Liver (tissue), 3 donors: ENCODE data around the gene CCT7.

Source experiments
- FOXA1 ChIP-seq: IDR thresholded peaks from 2 replicates; pipeline ENCODE4 v1.6.1; 2016; ENCODE audit warnings: antibody characterized with exemption
- SP1 ChIP-seq: IDR thresholded peaks from 2 replicates; pipeline ENCODE4 v1.6.1; 2018; ENCODE audit warnings: antibody characterized with exemption, mild to moderate bottlenecking
- YY1 ChIP-seq: IDR thresholded peaks from 2 replicates; pipeline ENCODE4 v1.6.1; 2016; ENCODE audit warnings: antibody characterized with exemption, mild to moderate bottlenecking
- ZBTB33 ChIP-seq: IDR thresholded peaks from 2 replicates; pipeline ENCODE4 v1.6.1; 2016; ENCODE audit warnings: antibody characterized with exemption
- TF ChIP-seq, protein P1 (sequence below): fragments of 150-350 bp; IDR thresholded peaks from 2 replicates; pipeline ENCODE4 v1.5.1; 2017; ENCODE audit warnings: improper control_type of control experiment, low read depth, low read length; ENCODE audit not compliant: missing input control
- TF ChIP-seq, protein P2 (sequence below): IDR thresholded peaks from 2 replicates; pipeline ENCODE4 v1.6.1; 2016; ENCODE audit warnings: antibody characterized with exemption
- TF ChIP-seq, protein P3 (sequence below): IDR thresholded peaks from 2 replicates; pipeline ENCODE4 v1.6.1; 2016; ENCODE audit warnings: antibody characterized with exemption, mild to moderate bottlenecking
- donor health status: healthy.
- donor health status: healthy.

- TF ChIP-seq, protein P1, sequence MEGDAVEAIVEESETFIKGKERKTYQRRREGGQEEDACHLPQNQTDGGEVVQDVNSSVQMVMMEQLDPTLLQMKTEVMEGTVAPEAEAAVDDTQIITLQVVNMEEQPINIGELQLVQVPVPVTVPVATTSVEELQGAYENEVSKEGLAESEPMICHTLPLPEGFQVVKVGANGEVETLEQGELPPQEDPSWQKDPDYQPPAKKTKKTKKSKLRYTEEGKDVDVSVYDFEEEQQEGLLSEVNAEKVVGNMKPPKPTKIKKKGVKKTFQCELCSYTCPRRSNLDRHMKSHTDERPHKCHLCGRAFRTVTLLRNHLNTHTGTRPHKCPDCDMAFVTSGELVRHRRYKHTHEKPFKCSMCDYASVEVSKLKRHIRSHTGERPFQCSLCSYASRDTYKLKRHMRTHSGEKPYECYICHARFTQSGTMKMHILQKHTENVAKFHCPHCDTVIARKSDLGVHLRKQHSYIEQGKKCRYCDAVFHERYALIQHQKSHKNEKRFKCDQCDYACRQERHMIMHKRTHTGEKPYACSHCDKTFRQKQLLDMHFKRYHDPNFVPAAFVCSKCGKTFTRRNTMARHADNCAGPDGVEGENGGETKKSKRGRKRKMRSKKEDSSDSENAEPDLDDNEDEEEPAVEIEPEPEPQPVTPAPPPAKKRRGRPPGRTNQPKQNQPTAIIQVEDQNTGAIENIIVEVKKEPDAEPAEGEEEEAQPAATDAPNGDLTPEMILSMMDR, result no peak
- TF ChIP-seq FOXA1 (no peak), SP1 (no peak), ZBTB33 (no peak), YY1 (no peak)
- TF ChIP-seq, protein P2, sequence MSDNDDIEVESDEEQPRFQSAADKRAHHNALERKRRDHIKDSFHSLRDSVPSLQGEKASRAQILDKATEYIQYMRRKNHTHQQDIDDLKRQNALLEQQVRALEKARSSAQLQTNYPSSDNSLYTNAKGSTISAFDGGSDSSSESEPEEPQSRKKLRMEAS, result no peak
- TF ChIP-seq, protein P3, sequence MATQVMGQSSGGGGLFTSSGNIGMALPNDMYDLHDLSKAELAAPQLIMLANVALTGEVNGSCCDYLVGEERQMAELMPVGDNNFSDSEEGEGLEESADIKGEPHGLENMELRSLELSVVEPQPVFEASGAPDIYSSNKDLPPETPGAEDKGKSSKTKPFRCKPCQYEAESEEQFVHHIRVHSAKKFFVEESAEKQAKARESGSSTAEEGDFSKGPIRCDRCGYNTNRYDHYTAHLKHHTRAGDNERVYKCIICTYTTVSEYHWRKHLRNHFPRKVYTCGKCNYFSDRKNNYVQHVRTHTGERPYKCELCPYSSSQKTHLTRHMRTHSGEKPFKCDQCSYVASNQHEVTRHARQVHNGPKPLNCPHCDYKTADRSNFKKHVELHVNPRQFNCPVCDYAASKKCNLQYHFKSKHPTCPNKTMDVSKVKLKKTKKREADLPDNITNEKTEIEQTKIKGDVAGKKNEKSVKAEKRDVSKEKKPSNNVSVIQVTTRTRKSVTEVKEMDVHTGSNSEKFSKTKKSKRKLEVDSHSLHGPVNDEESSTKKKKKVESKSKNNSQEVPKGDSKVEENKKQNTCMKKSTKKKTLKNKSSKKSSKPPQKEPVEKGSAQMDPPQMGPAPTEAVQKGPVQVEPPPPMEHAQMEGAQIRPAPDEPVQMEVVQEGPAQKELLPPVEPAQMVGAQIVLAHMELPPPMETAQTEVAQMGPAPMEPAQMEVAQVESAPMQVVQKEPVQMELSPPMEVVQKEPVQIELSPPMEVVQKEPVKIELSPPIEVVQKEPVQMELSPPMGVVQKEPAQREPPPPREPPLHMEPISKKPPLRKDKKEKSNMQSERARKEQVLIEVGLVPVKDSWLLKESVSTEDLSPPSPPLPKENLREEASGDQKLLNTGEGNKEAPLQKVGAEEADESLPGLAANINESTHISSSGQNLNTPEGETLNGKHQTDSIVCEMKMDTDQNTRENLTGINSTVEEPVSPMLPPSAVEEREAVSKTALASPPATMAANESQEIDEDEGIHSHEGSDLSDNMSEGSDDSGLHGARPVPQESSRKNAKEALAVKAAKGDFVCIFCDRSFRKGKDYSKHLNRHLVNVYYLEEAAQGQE, result no peak
These were observed 12.7 kb downstream of the CCT7 start for GRCh38 chr2:73246850-73247249.
